SW 1271 (cell line): ENCODE results near the gene SLC25A10.
A peak's percentile ranks its signal among the peaks of the same experiment; 100 is the strongest.
"Not testable (repeated sequence)": the region's sequence is repeated elsewhere in the genome, so short reads cannot be mapped to it uniquely, and the experiment has no call there.

ENCODE experiments used
- DNase-seq, 2 experiments: peaks; one replicate each; lab custom pipeline; 2025; lab: John Stamatoyannopoulos, UW

Gene SLC25A10

DNA sequence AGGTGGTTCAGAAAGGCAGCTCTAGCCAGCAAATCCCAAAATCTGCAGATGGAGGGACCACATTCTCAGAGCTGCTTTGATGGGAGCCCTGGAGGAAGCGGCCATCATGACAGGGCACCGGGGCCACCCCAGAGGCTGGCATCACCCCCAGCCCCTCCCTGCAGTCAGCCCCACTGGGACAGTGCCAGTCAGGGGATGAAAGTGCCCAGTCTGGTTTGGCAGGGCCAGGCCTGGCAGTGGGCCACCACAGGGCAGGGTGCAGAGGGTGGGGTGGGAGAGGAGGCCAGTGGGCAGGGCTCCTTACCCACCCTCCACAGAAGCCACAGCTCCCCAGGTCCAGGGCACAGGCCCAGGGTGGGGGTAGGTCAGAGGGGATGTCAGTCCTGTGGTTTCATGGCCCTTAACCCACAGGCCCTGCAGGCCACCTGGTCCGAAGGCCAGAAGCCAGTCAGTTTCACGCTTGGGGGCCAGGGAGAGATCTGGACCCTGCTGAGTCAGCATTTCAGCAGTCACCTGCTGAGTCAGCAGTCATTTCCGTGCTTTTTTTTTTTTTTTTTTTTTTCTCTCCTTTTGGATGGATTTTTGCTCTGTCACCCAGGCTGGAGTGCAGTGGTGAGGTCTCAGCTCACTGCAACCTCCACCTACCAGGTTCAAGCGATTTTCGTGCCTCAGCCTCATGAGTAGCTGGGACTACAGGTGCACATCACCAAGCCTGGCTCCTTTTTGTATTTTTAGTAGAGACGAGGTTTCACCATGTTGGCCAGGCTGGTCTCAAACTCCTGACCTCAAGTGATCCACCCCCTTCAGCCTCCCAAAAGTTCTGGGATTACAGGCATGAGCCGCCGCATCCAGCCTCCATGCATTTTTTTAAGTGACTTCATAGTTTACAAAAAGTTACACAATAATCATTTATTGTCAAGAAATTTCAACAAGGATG, 10.4 kb downstream of the SLC25A10 start:
- DNase-seq: no peak

DNA sequence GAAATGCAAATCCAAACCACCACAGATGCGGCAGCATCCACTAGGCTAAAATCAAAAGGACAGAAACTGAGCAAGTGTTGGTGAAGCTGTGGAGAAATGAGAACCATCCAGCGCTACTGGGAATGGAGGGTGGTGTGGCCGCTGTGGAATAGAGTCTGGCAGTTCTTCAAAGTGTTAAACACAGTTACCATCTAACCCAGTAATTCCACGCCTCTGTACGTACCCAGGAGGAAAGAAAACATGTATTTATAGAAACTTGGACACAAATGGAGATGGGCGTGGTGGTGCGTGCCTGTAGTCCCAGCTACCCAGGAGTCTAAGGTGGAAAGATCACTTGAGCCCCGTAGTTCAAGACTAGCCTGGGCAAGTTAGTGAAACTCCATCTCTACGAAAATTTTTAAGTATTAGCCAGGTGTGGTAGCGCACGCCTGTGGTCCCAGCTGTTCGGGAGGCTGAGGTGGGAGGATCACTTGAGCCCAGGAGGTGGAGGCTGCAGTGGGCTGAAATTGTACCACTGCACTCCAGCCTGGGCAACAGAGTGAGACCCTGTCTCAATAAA, 11.6 kb downstream of the SLC25A10 start:
- no peak for DNase-seq

DNA sequence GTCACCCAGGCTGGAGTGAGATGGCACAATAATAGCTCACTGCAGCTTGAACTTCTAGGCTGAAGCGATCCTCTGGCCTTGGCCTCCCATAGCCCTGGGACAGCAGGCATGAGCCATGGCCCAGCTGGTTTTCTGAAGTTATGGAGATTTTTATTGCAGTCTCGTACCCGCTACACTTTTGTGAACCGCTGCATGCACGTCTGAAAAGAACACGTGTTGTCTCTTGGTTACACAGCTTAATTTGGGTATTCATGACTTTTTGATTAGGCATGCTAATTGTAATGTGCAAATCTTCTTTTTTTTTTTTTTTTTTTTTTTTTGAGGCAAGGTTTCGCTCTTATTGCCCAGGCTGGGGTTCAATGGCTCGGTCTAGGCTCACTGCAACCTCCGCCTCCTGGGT, 13.4 kb downstream of the SLC25A10 start:
- DNase-seq: no peak

- no peak for DNase-seq
These were observed 13.9 kb downstream of the SLC25A10 start for GRCh38 chr17:81726004-81726403.

GRCh38 chr17:81727324-81728031, 15.4 kb downstream of the SLC25A10 start:
- DNase-seq: no peak

- peak; percentile 52 to 57 for DNase-seq
These were observed 21.7 kb downstream of the SLC25A10 start for GRCh38 chr17:81733507-81734404.

DNA sequence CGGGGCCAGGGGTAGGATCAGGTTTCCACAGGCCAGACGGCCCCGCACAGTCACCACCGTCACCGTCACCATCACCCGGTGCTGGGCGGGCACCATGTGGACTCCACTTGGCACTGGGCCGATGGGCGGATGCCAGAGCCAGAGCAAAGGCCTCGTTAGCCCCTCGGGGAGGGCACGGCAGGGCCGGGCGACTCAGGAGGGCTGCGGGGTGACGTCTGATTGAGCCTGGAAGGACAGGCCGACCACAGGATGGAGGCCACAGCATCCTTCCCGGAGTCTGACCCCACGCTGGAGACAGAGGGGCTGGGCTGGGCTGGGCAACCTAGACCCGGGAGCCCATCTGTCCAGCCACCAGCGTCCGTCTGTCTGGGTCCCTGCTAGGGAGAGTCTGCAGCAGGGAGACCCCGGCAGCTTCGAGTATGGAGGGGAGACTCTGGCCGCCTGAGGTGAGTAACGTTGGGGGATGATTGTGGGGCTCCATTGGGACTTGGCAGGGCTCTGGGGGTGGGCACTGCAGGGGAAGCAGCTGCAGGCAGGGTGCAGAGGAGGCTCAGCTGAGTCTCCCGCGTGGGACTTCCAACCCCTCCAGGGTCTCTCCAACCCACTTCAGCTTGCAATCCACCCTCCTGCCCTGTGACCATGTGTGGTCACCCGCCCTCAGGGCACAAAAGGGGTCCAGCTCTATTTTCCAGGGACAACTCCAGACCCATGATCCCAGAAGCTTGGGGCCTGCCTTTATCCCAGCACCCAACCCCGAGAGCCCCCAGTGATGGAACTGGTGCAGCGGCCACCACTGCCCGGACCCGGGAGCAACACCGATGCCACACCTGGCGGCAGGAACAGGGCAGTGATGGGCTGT, 22.6 kb downstream of the SLC25A10 start:
- DNase-seq: no peak

DNA sequence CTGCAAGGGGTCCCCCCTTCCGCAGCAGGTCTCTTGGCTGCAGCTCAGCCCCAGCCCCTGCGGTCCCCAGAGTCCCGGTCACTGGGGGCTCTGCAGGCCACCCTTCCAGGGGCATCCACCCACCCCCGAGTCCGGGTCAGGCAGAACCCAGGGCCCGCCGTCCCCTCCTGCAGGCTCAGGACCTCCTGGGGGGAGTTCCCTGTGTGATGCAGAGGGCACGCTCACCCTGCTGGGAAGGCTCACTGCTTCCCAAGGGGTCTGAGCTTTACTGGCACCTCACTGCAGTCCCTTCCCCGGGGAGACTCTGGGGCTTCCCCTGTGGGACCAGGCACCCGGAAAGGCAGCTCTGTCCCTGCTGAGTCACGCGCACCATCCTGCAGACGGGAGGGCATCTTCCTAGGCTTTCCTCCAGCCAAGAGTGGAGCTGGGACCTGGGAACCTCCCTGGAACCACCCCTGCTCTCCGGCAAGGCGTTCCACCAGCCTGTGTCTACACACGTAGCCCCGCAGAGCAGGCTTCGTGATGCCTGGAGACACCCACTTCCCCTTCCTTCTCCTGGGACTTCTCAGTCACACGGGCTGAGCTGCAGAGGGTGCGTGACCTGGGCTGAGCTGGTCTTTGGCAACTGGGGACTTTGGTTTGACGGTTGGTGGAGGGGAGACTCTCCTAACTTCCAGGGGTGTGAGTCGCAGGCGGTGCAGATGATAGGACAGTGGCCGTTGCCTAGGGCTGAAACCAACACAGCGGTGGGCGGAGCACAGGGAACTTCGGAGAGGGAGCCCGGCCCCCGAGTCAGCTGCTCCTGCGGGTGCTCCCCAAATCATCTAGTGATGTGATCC, 23.4 kb downstream of the SLC25A10 start:
- DNase-seq: no peak

DNA sequence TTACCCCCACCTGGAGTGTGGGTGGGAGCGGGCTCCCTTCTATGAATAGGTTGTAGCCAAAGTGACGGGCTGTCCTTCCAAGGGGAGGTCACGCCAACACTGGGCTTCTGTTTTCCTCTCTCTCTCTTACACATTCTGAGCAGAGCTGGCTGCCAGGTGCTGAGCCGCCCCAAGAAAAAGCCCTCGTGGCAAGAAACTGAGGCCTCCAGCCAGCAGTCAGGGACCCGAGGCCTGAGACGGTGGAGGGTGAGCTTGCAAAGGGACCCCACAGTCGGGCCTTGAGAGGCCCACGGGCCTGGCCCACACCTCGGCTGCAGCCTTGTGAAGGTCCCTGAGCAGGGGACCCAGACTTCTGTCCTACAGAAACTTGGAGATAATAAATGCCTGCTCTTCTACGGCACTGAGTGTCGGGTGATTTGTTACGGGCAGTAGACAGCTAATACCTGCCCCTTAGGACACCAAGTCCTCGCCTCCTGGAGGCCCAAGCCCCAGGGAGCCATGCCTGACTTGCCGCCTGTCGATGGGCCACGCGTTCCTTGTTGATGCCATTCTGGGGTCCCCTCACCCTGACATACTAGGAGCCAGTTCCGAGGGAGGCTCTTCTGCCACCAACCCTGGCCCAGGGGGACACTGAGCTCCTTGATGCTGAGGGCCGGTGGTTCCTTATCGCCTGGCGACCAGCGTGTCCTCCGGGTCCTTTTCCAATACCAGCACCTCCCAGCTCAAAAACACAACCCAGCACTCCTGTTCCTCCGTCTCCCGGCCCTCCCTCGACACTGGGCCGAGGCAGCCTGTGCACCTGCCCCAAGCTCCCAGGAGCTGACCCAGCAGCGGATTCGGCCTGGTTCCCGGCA, 26.1 kb downstream of the SLC25A10 start:
- no peak for DNase-seq

DNA sequence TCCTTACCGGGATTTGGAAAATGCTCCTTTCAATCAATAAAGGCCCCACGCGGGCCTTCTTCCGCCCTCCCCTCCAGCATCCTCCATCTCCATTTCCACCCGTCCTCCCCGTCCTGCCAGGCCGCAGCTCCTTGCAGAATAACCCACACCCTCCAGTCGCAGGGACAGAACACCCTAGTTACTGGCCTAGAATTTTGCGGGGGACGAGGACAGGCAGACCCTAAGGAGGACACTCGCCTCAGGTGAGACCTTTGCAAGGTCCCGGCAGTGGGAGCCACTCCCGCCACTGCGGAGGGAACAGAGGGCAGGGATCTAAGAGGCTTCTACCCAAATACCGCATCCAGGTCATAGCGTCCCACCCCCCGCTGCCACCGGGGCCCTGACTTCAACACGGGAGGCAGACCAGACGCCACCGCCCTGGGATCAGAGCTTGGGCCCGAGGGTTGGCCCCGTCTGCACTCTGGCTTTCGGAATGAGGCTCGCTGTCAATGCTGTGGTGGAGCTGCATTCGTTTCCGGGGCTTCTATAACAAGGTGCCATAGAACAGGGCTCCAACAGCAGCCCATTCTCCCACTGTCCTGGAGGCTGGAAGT, 26.8 kb downstream of the SLC25A10 start:
- DNase-seq: no peak

DNA sequence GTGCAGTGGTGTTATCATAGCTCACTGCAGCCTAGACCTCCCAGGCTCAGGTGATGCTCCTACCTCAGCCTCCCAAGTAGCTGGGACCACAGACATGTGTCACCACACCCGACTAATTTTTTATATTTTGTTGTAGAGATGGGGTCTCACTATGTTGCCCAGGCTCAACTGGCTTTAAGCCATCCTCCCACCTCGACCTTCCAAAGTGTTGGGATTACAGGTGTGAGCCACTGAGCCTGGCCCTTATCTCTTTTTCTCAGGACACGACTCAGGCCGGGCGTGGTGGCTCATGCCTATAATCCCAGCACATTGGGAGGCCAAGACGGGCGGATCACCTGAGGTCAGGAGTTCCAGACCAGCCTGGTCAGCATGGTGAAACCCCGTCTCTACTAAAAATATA, 27.5 kb downstream of the SLC25A10 start:
- not testable (repeated sequence) for DNase-seq

- DNase-seq: no peak
These were observed 28.4 kb downstream of the SLC25A10 start for GRCh38 chr17:81740395-81740961.

DNA sequence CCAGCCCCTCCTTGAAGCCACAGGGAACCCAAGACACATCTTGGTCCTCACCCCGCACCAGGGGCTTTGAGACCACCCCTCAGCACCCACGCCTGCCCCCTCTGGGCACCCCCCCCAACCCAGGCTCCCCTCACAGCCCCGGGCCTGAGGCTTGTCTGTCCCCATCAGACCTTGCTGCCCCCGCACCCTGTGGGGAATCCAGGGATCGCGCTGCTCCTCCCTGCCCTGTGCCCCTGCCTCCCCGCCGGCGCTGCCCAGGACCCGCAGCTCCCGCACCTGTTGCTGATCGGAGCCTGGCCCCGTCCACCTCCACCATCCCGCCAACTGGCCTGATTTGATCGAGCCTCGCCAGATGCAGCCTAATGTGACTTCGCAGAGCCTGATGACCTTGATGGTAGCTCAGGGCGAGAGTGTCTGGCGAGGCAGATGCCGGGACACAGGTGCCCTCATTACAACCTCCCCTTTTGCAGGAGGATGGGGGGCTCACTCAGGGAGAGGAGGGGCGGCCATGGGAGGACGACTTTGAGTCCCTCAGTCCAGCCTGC, 29.0 kb downstream of the SLC25A10 start:
- no peak for DNase-seq

GRCh38 chr17:81741594-81742452, 29.7 kb downstream of the SLC25A10 start:
- no peak for DNase-seq
